NCI-H2196 (cell line): Measurements from ENCODE around the gene OR56B4.
"Not testable (repeated sequence)": the region's sequence is repeated elsewhere in the genome, so short reads cannot be mapped to it uniquely, and the experiment has no call there.

ENCODE experiments used
- DNase-seq: peaks from one replicate; lab custom pipeline; 2025; ENCODE audit not compliant: unreplicated experiment; lab: John Stamatoyannopoulos, UW

OR56B4 gene

DNA sequence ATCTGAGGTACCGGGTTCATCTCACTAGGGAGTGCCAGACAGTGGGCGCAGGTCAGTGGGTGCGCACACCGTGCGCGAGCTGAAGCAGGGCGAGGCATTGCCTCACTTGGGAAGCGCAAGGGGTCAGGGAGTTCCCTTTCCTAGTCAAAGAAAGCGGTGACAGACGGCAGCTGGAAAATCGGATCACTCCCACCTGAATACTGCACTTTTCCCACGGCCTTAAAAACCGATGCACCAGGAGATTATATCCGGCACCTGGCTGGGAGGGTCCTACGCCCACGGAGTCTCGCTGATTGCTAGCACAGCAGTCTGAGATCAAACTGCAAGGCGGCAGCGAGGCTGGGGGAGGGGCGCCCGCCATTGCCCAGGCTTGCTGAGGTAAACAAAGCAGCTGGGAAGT, 36.3 kb downstream of the OR56B4 start:
- not testable (repeated sequence) for DNase-seq

DNA sequence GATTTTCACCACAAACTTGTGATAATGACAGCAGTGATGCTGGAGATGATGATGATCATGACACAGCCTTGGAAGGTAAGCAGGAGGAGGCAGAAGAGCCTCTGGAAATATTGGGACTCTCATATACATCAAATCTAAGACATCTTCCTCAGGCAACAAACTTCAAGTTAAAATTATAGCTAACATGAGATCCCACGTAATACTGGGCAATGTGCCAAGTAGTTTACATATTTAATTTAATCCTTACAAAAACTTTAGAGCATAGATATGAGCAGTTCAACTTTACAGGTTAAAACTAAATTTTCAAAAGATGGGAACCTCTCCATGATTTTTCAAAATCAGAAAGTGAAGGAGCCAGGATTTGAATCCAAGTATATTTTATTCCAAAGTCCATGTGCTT, 43.6 kb downstream of the OR56B4 start:
- DNase-seq, result no peak

DNA sequence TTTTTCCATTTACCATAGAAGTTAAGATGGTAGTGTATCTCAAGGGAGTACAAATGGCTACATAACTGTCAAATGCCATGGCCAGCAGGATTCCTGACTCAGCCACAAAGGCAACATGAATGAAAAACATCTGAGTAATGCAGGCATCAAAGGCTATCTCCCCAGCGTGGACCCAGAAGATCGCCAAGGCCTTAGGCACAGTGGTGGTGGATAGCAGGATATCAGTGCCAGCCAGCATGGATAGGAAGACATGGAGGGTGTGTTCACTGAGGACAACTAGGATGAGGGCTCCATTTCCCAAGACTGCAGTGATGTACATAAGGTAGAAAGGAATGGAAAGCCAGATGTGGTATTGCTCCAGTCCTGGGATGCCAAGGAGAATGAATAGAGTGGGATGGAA, 44.6 kb downstream of the OR56B4 start:
- no peak for DNase-seq

DNA sequence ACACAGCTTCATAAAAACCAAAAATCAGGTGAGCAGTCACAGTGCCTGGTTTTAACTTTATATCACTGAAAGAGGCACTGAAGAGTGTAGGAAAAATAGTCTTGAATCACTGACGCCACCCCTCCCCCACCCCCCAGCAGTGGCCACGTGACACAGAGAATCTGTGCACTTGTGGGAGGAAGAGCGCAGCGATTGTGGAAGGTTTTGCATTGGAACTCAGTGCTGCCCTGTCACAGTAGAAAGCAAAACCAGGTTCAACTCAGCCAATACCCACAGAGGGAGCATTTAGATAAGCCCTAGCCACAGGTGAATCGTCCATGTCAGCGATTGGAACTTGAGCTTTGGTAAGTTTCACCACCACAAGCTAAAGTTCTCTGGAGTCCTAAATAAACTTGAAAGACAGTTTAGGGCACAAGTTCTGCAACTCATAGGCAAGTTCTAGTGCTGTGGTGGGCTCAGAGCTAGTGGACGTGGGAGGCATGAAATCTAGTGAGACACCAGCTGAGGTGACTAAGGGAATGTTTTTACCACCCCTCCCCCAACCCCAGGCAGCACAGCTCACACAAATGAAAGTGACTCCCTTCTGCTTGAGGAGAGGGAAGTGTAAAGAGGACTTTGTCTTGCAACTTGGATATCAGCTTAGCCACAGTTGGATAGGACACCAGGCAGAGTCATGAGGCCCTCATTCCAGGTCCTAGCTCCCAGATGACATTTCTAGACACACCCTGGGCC, 49.3 kb downstream of the OR56B4 start:
- no peak for DNase-seq
